ENCODE data around the gene FHIT.
"Not testable (repeated sequence)": the region's sequence is repeated elsewhere in the genome, so short reads cannot be mapped to it uniquely, and the experiment has no call there.

Gene FHIT

DNA sequence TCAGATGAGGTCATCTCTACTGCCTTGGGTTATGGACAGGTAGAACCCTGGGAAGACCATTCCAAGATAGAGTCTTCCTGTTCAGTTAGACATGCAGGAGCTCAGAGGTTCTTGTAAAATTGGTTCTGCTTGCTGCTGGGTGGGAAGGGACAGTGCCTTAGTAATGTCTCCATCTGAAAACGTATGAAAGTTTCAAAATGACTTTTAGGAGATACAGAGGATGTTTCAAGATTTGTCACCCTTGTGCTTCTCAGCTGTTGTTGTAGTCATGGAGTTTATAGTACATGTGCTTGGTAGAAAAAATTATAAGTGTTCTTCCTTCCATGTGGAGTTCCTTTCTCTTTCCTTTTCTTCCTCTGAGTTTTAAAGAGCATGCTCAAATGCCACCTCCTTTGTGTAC is 1316.2 kb downstream of the FHIT start:
- no peak for TF ChIP-seq CTCF (conservative IDR thresholded peaks at IDR 0.05; ENCODE audit: low read depth, low read length)
- H3K4me3 ChIP-seq (ENCODE audit: low read depth, low read length), result no peak overlapping the region
- no peak for DNase-seq (ENCODE audit: low read depth)

- not testable (repeated sequence) for DNase-seq (ENCODE audit: low read depth)
Observed at GRCh38 chr3:59934560-59934959, 1316.7 kb downstream of the FHIT start.

DNA sequence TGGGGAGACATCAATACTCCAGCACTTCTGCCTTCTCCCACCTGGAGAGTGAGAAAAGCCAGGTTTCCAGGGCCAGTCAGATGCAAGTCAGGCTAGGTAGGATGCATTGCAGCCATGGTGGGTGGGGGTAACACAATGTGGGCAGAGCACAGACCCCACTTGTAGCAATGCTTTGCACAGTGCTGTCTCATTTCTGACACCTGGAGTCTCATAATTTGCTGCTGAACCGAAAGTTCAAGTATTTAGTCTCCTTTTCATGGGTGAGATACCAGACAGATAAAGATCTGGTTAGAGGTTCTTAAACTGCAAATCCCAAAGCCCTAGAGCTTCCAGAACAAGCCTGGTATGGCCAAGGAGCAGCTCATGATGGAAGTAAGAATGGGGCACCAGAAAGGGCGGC is 1321.1 kb downstream of the FHIT start:
- H3K4me3 ChIP-seq (ENCODE audit: low read depth, low read length), result no peak overlapping the region
- DNase-seq (ENCODE audit: low read depth), result no peak
- no peak for TF ChIP-seq CTCF (conservative IDR thresholded peaks at IDR 0.05; ENCODE audit: low read depth, low read length)

More at GRCh38 chr3:59934560-59934959, 1316.7 kb downstream of the FHIT start:
- not testable (repeated sequence) for H3K4me3 ChIP-seq (ENCODE audit: low read depth, low read length)

DNA sequence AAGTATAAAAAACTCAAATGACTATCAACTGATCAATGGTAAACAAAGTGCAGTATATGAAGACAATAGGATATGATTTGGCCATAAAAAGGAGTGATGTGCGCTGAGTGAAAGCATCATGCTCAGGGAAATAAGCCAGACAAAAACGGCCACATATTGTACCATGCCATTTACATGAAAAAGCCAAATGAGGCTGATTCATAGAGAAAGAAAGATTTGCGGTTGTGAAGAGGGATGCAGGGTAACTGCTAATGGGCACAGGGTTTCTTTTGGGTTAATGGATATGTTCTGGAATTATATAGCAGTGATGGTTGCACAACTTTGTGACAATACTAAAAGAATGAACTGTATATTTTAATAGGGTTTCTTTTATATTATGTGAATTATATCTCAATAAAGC is 1324.2 kb downstream of the FHIT start:
- no peak overlapping the region for H3K4me3 ChIP-seq (ENCODE audit: low read depth, low read length)
- no peak for DNase-seq (ENCODE audit: low read depth)
- TF ChIP-seq CTCF (conservative IDR thresholded peaks at IDR 0.05; ENCODE audit: low read depth, low read length), result no peak

- H3K4me3 ChIP-seq (ENCODE audit: low read depth, low read length), result no peak overlapping the region
- DNase-seq (ENCODE audit: low read depth), result no peak
- no peak for TF ChIP-seq CTCF (conservative IDR thresholded peaks at IDR 0.05; ENCODE audit: low read depth, low read length)
Observed at GRCh38 chr3:59925946-59926345, 1325.3 kb downstream of the FHIT start.

- H3K4me3 ChIP-seq (ENCODE audit: low read depth, low read length), result no peak overlapping the region
- DNase-seq (ENCODE audit: low read depth), result no peak
- TF ChIP-seq CTCF (conservative IDR thresholded peaks at IDR 0.05; ENCODE audit: low read depth, low read length), result no peak
Observed at GRCh38 chr3:59922192-59922591, 1329.1 kb downstream of the FHIT start.

GRCh38 chr3:59920822-59921221 is 1330.4 kb downstream of the FHIT start:
- DNase-seq (ENCODE audit: low read depth), result no peak
- H3K4me3 ChIP-seq (ENCODE audit: low read depth, low read length), result no peak overlapping the region
- TF ChIP-seq CTCF (conservative IDR thresholded peaks at IDR 0.05; ENCODE audit: low read depth, low read length), result no peak

DNA sequence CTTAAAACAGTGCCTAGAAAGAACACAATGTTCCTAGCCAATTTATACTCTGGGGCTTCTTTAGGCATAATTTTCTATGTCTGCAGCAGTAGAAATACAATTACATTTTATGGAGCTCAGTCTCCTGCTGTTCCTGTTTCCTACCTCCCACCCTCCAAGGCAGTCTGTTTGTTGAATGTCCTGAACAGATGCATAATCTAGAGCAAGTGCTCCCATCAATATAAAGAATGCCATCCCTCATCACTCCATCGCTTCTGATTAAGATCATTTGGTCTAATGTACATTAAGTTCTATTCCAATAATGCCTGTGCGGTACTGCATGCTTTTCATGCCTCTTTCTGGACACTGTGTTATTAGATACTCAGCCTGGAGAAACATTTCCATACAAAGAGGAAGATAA is 1331.7 kb downstream of the FHIT start:
- DNase-seq (ENCODE audit: low read depth), result no peak
- no peak overlapping the region for H3K4me3 ChIP-seq (ENCODE audit: low read depth, low read length)
- TF ChIP-seq CTCF (conservative IDR thresholded peaks at IDR 0.05; ENCODE audit: low read depth, low read length), result no peak
